GM12878 (cell line): ENCODE results near the gene CNPPD1. TPM values are rescaled to one million over a fixed set of nuclear protein-coding genes. Genes with fewer than 3 reads are reported as not detected.

ENCODE experiments used
- BHLHE40 ChIP-seq, 2 experiments: fragments of 450-650 bp in 1 of 2; IDR thresholded peaks; 2 replicates each; pipeline ENCODE4 v1.6.1; 2011 to 2017; ENCODE audit warnings: low read depth in 2 of 2, borderline replicate concordance in 1 of 2, improper control_type of control experiment in 1 of 2, low read length in 1 of 2, mild to moderate bottlenecking in 1 of 2
- CHD4 ChIP-seq: fragments of 200-600 bp; sonication (generic); IDR thresholded peaks from 2 replicates; pipeline ENCODE4 v1.6.1; 2016; ENCODE audit warnings: mild to moderate bottlenecking
- E4F1 ChIP-seq: fragments of 450-650 bp; IDR thresholded peaks from 2 replicates; pipeline ENCODE4 v1.6.1; 2018; ENCODE audit warnings: borderline replicate concordance, mild to moderate bottlenecking; ENCODE audit not compliant: partially characterized antibody
- FOS ChIP-seq: IDR thresholded peaks from 3 replicates; pipeline ENCODE4 v1.6.1; 2011; ENCODE audit warnings: borderline replicate concordance; ENCODE audit not compliant: insufficient read length; ENCODE audit errors: extremely low read depth
- LARP7 ChIP-seq: fragments of 450-650 bp; IDR thresholded peaks from 2 replicates; pipeline ENCODE4 v1.6.1; 2017; ENCODE audit warnings: mild to moderate bottlenecking
- MLLT1 ChIP-seq: fragments of 450-650 bp; IDR thresholded peaks from 2 replicates; pipeline ENCODE4 v1.6.1; 2016; ENCODE audit warnings: mild to moderate bottlenecking
- MTA2 ChIP-seq: fragments of 450-650 bp; IDR thresholded peaks from 2 replicates; pipeline ENCODE4 v1.6.1; 2016; ENCODE audit warnings: low read depth, mild to moderate bottlenecking, moderate library complexity
- NFYB ChIP-seq: IDR thresholded peaks from 2 replicates; pipeline ENCODE4 v1.6.1; 2011; ENCODE audit warnings: low read depth, mild to moderate bottlenecking, low read length, improper control_type of control experiment, moderate library complexity; ENCODE audit not compliant: insufficient read depth
- PBX3 ChIP-seq: IDR thresholded peaks from 2 replicates; pipeline ENCODE4 v1.6.1; 2011; ENCODE audit warnings: mild to moderate bottlenecking, low read depth, low read length, moderate library complexity; ENCODE audit not compliant: insufficient replicate concordance
- POLR2AphosphoS2 ChIP-seq: IDR thresholded peaks from 2 replicates; pipeline ENCODE4 v1.6.1; 2011; ENCODE audit warnings: low read depth, mild to moderate bottlenecking, low read length, improper control_type of control experiment, moderate library complexity
- POLR2AphosphoS5 ChIP-seq: IDR thresholded peaks from 2 replicates; pipeline ENCODE4 v1.6.1; 2011; ENCODE audit warnings: mild to moderate bottlenecking, low read length, inconsistent platforms
- RAD51 ChIP-seq: fragments of 450-650 bp; IDR thresholded peaks from 2 replicates; pipeline ENCODE4 v1.6.1; 2016; ENCODE audit warnings: moderate library complexity, mild to moderate bottlenecking, inconsistent platforms
- RBBP5 ChIP-seq: fragments of 200-600 bp; sonication (generic); conservative IDR thresholded peaks from 2 replicates; pipeline ENCODE4 v1.6.1; 2016
- RELB ChIP-seq: fragments of 450-650 bp; IDR thresholded peaks from 2 replicates; pipeline ENCODE4 v1.6.1; 2017; ENCODE audit warnings: low read depth, mild to moderate bottlenecking, moderate library complexity
- TARDBP ChIP-seq: IDR thresholded peaks from 2 replicates; pipeline ENCODE4 v1.6.1; 2016; ENCODE audit warnings: borderline replicate concordance
- ZNF207 ChIP-seq: fragments of 450-650 bp; IDR thresholded peaks from 2 replicates; pipeline ENCODE4 v1.6.1; 2014; ENCODE audit warnings: antibody characterized with exemption, mild to moderate bottlenecking, borderline replicate concordance
- ZNF274 ChIP-seq: IDR thresholded peaks from one replicate; pipeline ENCODE4 v1.8.0; 2011; ENCODE audit not compliant: insufficient read length, insufficient read depth
- polyA plus RNA-seq, 11 experiments: library from polyadenylated mRNA; depleted of rRNA in 4 of 11; unstranded in 6 of 11; stranded (reverse) in 5 of 11; fragments of >200 nt; fragmentation: Nextera tagmentation in 4 of 11; fragmentation: Illumina TruSeq in 1 of 11; extraction: Ambion mirVana in 4 of 11; extraction: Trizol in 1 of 11; gene quantifications; 1 replicate in 1 of 11; 2 replicates in 10 of 11; pipeline versions ENCODE4 v1.2.1 to v1.2.3, GENCODE V29; 2011 to 2016; ENCODE audit warnings: inconsistent platforms in 2 of 11, missing spikeins in 2 of 11, low read depth in 1 of 11
- total RNA-seq, 4 experiments: library from RNA; depleted of rRNA in 3 of 4; stranded (reverse); fragments of >200 nt in 3 of 4; fragmentation: Illumina TruSeq in 1 of 4; extraction: Trizol in 1 of 4; gene quantifications; 2 replicates each; pipeline versions ENCODE4 v1.2.1 to v1.2.3, GENCODE V29; 2013 to 2021
- TF ChIP-seq, protein P1 (sequence below): IDR thresholded peaks from 2 replicates; pipeline ENCODE4 v1.6.1; 2011; ENCODE audit warnings: low read depth, mild to moderate bottlenecking, low read length, moderate library complexity, borderline replicate concordance; ENCODE audit errors: extremely low read depth
- TF ChIP-seq, protein P2 (sequence below): IDR thresholded peaks from 2 replicates; pipeline ENCODE4 v1.6.1; 2011; ENCODE audit warnings: low read depth, low read length, improper control_type of control experiment, borderline replicate concordance

CNPPD1 gene
- total and polyA plus RNA-seq, 10 of the 15 experiments (the other 5 are each of a cell fraction or from before 2014, with no cell fraction given) = 12.2 to 86.6 (median 43.4) TPM

GRCh38 chr2:219160186-219161017 is 16.3 kb downstream of the CNPPD1 start, which contains the start of gene NHEJ1 (continued):
- TF ChIP-seq MLLT1 = 0 out of 2 replicates have a peak, but pooled peaks have one; percentile 38
- 0 out of 2 replicates have a peak, but pooled peaks have one; percentile 9 for TF ChIP-seq RELB
- TF ChIP-seq, protein P1, sequence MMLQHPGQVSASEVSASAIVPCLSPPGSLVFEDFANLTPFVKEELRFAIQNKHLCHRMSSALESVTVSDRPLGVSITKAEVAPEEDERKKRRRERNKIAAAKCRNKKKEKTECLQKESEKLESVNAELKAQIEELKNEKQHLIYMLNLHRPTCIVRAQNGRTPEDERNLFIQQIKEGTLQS = no peak
- peak; percentile 73 to 86; a peak in 3 of 4 replicates for TF ChIP-seq BHLHE40 (IDR thresholded peaks at IDR 0.05; ENCODE audit: borderline replicate concordance in 1 of 2, low read depth in 2 of 2, low read length in 1 of 2)
- TF ChIP-seq MTA2 = no peak
- TF ChIP-seq FOS = no peak
- TF ChIP-seq TARDBP = no peak
- no peak for TF ChIP-seq PBX3
- no peak for TF ChIP-seq RBBP5
- no peak for TF ChIP-seq ZNF274
- TF ChIP-seq NFYB = no peak
- TF ChIP-seq RAD51 = no peak
- TF ChIP-seq POLR2AphosphoS2 = peak; percentile 69; the same call in 1 of the 2 replicates
- TF ChIP-seq E4F1 = no peak
- TF ChIP-seq CHD4 = no peak
- TF ChIP-seq POLR2AphosphoS5 = peak; percentile 55; the same call in 1 of the 2 replicates
- TF ChIP-seq, protein P2, sequence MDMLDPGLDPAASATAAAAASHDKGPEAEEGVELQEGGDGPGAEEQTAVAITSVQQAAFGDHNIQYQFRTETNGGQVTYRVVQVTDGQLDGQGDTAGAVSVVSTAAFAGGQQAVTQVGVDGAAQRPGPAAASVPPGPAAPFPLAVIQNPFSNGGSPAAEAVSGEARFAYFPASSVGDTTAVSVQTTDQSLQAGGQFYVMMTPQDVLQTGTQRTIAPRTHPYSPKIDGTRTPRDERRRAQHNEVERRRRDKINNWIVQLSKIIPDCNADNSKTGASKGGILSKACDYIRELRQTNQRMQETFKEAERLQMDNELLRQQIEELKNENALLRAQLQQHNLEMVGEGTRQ = no peak
- no peak for TF ChIP-seq ZNF207
- TF ChIP-seq LARP7 = no peak
